NCI-H510A (cell line): Measurements from ENCODE around the gene SLC35E3.
A peak's percentile ranks its signal among the peaks of the same experiment; 100 is the strongest.
"Not testable (repeated sequence)": the region's sequence is repeated elsewhere in the genome, so short reads cannot be mapped to it uniquely, and the experiment has no call there.

ENCODE experiments used
- DNase-seq: peaks from one replicate; lab custom pipeline; 2025; lab: John Stamatoyannopoulos, UW

The SLC35E3 gene

DNA sequence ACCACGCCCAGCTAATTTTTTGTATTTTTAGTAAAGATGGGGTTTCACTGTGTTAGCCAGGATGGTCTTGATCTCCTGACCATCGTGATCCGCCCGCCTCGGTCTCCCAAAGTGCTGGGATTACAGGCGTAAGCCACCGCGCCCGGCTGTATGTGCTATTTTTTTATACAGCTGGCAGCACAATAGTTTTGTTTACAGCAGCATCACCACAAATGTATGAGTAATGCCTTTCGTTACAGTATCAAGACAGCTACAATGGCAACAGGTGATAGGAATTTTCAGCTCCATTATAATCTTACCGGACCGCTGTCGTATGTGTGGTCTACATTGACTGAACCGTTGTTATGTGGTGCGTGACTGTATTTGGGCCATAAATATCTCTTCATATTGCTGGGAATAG is 50.4 kb downstream of the SLC35E3 start:
- no peak for DNase-seq

- DNase-seq, result no peak
These were observed 52.9 kb downstream of the SLC35E3 start for GRCh38 chr12:68798882-68799234.

DNA sequence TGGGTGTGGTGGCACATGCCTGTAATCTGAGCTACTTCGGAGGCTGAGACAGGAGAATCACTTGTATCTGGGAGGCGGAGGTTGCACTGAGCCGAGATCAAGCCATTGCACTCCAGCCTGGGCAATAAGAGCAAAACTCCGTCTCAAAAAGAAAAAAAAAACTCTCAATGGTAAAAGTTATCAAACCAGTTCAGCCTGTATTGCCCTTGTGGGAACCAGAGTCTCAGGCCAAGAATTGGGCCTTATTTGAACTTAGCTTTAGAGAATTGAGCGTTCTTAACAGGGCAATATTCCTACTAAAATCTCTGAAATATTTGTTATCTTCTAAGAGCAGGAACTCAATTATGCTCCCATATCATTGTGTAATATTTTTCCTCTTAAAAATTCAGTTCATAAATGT is 54.3 kb downstream of the SLC35E3 start:
- peak; percentile 15 for DNase-seq

DNA sequence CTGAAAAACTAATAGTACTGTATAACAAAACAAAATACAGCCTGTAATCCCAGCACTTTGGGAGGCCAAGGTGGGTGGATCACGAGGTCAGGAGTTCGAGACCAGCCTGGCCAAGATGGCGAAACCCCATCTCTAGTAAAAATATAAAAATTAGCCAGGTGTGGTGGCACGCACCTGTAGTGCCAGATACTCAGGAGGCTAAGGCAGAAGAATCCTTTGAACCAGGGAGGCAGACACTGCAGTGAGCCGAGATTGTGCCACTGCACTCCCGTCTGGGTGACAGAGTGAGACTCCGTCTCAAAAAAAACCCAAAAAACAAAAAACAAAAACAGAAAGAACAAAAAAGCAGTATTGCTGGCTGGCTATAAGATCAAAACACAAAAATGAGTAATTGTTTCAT is 55.1 kb downstream of the SLC35E3 start:
- not testable (repeated sequence) for DNase-seq

- DNase-seq, result not testable (repeated sequence)
These were observed 56.4 kb downstream of the SLC35E3 start for GRCh38 chr12:68802372-68802745.

DNA sequence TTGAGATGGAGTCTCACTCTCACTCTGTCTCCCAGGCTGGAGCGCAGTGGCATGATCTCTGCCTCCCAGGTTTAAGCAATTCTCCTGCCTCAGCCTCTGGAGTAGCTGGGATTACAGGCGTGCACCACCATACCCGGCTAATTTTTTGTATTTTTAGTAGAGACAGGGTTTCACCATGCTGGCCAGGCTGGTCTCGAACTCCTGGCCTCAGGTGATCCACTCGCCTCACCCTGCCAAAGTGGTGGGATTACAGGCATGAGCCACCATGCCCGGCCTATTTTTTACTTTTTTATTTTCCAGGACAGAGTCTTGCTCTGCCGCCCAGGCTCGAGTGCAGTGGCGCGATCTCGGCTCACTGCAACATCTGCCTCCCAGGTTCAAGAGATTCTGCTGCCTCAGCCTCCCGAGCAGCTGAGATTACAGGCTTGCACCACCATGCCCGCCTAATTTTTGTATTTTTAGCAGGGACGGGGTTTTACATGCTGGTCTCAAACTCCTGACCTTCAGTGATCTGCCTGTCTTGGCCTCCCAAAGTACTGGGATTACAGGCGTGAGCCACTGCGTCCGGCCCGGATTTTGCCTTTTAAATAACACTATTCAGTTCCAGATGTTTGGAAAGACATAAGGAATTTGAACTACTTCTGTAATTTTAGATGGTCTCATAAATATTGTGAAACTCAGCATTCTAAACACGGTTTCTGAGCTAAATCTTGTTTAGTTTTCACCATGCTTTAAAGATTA is 57.1 kb downstream of the SLC35E3 start:
- not testable (repeated sequence) for DNase-seq

DNA sequence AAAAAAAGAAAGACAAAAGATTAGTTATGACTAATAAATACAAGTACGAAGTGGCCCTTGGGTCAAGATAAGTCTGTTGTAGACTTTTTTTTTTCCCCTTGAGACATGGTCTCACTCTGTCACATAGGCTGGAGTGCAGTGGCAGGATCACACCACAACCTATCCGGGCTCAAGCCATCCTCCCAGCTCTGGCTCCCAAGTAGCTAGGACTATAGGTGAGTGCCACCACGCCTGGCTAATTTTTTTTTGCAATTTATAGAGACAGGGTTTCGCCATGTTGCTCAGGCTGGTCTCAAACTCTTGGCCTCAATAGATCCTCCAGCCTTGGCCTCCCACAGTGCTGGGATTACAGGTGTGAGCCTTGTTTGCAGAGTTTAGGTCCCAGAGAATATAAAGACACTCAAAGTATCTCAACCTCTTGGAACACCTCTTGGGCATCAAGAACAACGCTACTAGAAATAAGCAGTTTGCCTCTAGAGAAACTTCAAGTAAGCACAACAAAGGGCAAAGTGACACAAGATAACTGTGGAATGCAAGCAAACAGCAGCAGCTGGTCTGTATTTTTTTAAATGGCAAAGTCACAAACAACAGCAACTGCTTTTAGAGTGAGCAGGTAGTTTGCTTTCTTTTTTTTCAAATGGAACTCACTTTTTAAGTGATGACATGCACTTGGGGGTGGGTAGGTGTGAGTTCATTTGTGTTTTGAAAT is 58.1 kb downstream of the SLC35E3 start:
- no peak for DNase-seq

DNA sequence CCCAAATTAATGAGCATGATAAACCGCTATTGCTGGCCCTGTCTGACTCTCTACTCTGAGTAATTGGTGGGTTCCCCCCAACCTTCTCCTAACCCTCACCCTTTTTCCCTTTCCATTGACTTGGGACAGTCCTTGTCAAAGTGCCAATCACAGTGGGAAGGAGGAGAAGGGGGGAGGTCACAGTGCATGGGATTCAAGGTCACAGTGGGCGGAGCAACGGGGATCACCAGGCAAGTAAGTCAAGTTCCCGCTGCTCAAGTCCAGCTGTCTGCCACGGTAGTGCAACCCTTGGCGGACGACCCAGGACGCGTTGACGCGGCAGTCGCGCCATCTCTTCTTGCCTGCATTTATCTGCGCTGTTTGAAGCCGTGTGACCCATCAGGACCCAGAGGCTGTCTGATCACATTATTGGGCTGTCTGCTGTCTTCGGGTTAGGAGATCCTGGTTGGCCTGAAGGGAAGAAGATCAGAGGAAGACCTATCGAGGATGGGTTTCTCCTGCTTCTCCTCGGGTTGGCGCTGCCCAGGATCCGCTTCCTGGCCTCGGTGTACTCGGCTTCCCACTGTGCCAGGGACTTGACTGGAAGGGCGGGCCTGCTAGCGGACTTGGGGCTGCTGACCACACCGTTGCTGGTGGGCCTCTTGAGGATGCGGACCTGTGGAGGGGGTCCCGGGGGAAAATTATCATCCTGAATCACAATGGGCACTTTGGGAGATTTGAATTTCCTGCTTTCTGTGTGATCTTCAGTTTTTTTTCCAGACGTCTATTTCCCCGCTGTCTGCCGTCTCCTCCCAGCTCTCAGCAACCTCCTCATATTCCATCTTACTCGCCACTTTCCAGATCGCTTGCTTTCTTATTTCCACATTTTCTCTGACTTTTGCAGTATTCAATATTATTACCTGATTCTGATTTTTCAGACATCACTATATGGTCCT is 58.9 kb downstream of the SLC35E3 start:
- no peak for DNase-seq

GRCh38 chr12:68805592-68806120 is 59.7 kb downstream of the SLC35E3 start:
- DNase-seq, result no peak

GRCh38 chr12:68806488-68807237 is 60.7 kb downstream of the SLC35E3 start:
- DNase-seq, result no peak

- DNase-seq, result peak; percentile 57
These were observed 61.2 kb downstream of the SLC35E3 start for GRCh38 chr12:68807274-68807575.

GRCh38 chr12:68807576-68808387 is 61.8 kb downstream of the SLC35E3 start, which contains the start of gene MDM2:
TSS of gene MDM2 (plus strand) at chr12:68808177. CDS start at chr12:68808478, 301 bp downstream.
- DNase-seq, result peak; percentile 98

- peak; percentile 98 for DNase-seq
These were observed 62.6 kb downstream of the SLC35E3 start for GRCh38 chr12:68808388-68809189.

DNA sequence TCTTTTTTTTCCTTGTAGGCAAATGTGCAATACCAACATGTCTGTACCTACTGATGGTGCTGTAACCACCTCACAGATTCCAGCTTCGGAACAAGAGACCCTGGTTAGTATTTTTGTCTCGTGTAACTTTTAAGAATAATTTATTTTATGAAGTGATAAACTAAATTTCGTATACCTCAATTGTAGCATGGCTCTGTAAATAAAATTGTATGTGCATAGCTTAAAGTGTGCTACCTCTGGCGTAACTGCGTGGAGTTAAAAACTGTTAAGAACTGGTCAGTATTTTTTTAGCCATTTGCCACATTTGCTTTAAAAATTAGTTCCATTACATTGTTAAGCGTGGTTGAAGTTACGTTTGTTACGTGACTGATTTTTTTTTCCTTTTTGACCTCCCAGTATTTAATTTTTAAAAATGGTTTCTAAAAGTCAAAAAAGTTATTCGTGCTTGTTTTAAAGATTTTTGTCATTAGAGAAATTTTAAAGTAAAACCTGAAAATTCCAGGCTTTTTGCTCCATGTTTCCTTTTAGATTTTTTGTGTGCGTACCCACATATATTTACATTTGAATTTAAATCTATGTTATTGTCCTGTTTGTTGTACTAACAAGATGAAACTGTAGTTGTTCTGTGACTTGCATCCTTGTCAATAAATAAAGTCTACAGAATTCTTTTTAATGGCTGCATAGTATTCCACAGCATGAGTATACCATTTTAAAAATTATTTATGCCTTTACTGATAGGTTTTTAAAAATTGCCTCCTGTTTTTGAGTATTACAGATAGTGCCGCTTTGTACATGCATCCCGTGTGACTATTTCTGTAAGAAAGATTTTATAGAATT is 63.4 kb downstream of the SLC35E3 start:
- no peak for DNase-seq

DNA sequence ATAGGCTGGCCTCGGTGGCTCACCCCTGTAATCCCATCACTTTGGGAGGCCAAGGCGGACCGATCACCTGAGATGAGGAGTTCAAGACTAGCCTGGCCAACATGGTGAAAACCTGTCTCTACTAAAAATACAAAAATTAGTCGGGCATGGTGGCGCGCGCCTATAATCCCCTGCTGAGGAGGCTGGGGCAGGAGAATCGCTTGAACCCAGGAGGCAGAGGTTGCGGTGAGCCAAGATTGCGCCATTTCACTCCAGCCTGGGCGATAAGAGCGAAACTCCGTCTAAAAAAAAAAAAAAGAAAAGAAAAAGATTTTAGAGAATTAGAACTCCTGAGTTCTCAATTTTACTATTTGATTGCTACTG is 64.0 kb downstream of the SLC35E3 start:
- DNase-seq, result not testable (repeated sequence)

- DNase-seq, result not testable (repeated sequence)
These were observed 65.6 kb downstream of the SLC35E3 start for GRCh38 chr12:68811573-68811972.

- DNase-seq, result no peak
These were observed 66.7 kb downstream of the SLC35E3 start for GRCh38 chr12:68812553-68813241.

DNA sequence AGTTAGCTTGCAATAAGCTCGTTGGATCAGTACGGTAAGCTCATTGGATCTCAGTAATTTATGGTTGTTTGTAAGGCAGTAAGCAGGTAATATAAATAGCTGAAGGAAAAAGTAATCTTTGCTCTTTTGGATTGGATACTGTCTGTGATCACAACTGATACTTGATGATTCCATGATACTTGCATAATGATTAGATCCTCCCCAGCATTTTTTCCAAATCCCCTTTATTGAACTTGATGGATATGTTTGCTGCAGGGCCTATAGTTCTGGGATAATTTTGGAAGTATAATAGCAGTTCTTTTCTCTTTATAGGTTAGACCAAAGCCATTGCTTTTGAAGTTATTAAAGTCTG is 67.2 kb downstream of the SLC35E3 start:
- no peak for DNase-seq
